HG03442 (cell line): ENCODE results near the gene TMEM117.
"Not testable (repeated sequence)": the region's sequence is repeated elsewhere in the genome, so short reads cannot be mapped to it uniquely, and the experiment has no call there.

Experiments used
- ATAC-seq: cut with Tn5 transposase; IDR thresholded peaks from one replicate; pipeline ENCODE4 v1.9.1; 2021; ENCODE audit warnings: mild to moderate bottlenecking, moderate library complexity; ENCODE audit not compliant: unreplicated experiment

Gene TMEM117

DNA sequence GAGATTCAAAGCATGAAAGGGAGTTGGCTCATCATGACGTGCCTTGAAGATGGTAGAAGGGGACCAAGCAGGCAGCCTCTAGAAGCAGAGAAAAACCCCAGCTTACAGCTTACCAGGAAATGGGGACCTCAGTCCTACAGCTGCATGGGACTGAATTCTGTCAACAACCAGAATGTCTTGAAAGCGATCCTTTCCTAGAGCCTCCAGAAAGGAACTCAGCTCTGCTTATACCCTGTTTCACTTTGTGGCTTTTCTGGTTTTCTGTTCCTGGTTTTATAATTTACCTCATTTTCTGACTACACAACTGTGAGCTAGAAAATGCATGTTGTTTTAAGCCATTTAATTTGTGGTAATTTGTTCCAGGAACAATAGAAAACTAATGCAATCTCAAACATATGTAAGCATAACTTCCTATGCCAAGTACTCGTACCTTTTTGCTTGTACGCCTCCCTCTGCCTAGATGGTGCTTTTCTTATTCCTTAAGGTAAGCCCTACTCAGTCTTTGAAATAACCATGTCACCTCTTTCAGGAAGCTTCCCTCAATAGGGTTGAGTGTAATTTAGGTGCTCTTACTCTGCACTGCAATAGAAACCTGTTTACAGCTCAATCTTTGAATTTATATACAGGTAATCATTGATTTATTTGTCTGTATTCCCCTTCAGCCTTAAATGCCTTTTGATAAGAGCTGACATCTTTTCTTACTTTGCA is 348.8 kb downstream of the TMEM117 start:
- peak; percentile 87 for ATAC-seq

DNA sequence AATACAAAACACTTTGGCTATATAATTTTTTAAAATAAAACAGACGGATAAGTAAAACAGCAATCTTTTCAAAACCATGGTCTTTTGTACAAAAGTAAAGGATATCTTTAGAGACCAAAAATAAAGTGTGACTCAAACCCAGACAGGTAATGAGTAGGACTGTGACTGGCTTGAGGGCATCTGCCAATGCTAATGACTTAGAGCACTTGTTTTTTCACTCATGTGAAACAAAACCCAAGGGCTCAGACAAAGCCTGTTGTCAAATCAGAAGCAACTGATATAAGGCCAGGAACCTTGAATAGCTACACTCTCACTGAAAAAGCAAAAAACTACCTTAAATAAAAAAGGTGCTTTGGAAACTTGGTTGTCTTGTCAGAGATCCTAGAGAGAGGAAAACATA is 357.4 kb downstream of the TMEM117 start:
- peak; percentile 100 for ATAC-seq

DNA sequence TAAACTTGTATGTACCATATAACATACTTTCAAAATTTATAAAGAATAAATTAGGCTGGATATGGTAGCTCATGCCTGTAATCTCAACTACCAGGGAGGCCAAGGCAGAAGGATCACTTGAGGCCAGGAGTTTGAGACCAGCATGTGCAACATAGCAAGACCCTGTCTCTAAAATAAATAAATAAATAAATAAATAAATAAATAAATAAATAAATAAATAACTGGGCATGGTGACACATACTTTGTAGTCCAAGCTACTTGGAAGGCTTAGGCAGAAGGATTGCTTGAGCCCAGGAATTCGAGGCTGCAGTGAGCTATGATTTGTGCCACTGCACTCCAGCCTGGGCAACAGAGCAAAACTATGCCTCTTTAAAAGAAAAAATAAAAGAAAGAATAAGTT is 359.8 kb downstream of the TMEM117 start:
- ATAC-seq = not testable (repeated sequence)

DNA sequence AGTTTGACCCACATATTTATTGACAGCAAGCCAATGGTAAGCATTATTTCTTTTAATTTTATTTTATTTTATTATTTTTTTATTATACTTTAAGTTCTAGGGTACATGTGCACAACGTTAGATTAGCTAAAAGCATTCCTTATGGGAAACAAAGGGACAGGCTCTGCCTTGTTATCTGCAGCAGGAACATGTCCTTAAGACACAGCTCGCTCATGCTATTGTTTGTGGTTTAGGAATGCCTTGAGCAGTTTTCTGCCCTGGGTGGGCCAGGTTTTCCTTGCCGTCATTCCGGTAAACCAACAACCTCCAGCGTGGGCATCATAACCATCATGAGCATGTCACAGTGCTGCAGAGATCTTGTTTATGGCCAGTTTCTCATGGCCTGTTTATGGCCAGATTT is 370.2 kb downstream of the TMEM117 start:
- no peak for ATAC-seq

DNA sequence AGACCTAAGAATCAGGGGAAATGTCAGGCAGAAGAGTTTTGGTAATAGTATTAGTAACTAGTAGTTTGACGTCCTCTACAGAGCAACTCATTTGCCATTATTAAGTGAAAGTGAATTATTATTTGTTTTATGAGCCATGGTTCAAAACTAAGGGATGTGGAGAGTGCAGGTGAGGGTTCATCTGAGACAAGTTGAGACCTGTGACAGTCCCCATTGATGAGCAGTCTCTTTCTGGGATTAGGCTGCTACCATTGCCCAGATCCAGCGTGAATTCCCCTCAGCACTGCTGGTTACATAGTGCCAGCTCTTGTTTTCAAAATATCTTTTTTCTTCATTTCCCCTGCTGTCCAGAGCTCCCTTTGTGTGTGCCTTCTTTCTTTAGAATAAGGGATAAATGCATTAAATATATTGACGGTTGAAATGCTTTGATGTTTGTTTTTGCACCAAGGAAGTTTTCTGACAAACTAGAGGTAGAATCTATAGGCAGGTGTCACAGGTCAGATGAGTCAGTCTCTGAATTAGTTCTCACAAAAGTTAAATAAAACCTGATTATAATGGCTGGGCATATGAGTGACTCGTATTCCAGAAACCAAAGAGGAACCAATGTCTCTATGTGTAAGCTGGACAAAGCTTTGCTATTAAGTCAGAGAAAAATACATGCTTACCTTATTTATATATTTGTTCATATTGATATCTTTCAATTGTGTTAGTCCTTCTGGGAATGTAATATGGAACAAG is 381.4 kb downstream of the TMEM117 start:
- no peak for ATAC-seq

DNA sequence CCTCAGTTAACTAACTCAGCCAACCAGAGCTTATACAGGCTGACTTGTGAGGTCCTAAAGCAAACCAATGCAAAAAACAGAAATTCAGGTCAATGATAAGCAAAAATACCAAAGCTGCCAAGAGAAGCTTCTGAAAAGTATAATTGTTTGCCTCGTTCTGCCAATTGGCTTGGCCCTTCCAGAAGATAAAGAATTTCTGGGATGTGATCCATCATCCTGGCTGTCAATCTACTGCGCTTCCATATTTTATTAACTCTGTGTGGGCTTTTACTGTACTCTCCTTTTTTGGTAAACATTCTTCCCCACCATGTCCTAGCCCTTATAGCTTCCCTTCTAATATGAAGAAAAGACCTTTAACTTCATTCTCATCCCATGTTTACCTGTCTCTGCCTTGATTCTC is 387.9 kb downstream of the TMEM117 start:
- no peak for ATAC-seq

DNA sequence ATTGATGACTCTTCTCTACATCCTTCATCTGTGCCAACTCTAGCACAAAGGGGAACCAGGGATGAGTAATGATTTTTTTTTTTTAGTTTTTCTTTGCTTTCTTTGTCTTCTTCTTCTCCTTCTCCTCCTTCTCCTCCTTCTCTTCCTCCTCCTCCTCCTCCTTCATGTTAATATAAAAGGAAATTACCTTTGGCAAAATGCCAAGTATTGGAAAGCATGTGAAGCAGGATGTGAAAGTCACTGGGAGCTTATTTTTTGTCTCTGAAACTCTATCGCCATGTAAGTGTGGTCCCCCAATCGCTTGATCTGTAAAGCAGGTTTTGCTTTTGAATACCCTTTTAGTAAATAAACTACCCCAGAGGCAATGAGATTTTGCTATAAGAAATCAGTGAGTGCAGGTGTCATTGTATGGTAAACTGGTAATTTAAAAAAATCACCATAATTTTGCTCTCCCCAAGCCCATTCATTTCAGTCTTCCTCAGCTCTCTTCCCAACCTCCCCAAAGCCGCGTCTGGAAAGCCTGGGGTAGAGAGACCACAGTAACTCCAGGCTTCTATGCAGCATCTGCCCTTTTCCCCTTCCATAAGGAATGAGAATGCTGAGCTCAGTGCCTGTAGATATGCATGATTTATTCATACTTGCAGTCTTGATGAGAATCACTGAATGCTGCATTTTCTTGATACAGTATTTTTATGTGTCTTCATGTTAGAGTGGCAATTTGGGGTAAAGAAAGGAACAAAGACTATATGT is 388.7 kb downstream of the TMEM117 start:
- no peak for ATAC-seq

DNA sequence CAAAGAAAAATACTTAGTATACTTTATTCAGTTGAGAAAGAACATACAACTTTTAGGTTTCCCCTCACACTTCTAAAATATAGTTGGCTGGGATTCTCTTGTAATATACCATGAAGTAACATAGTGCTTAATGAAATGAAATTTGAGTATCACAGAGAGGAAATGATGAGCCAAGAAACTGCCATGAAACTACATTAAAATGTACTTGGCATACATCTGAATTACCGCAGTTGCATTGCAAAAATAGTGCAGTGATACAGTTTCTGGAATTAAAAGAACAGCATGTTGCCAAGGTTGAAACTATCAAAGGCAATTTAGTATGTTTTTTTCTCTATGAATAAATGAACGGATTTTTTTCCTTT is 389.2 kb downstream of the TMEM117 start:
- no peak for ATAC-seq

DNA sequence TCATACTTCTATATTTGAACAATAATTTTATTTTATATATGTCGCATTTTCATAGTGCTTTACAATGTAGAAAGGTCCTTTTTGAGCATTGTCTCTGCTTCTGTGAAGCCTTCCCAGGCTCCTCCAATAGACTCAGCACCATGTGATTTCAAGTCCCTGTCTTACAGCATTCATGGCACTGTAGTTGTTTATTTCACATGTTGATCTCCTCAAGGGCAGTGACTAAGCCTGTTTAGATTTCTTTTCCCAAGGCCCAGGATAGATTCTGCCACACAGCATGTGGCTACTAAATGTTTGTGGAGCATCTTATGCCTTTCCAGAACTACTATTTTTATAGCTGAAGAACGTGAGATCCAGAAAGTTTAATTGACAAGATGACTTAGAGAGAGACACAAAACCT is 391.7 kb downstream of the TMEM117 start:
- ATAC-seq = no peak

DNA sequence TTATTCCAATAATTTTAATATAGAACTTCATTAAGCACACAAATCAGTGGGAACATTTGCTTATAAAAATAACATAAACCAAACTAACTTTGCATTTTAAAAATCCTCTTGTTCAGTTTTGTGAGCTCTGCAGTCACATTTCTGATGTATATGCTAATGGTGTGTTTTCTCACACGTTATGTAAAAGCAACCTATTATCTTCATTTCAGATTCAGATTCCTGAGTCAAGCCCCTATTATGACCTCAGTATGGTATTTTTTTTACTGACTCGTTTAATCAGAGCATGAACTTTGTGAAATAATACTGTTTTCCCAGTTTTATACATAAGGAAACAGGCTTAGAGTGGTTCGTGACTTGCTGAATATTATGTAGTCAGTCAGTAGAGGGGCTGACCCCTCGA is 394.0 kb downstream of the TMEM117 start:
- no peak for ATAC-seq

DNA sequence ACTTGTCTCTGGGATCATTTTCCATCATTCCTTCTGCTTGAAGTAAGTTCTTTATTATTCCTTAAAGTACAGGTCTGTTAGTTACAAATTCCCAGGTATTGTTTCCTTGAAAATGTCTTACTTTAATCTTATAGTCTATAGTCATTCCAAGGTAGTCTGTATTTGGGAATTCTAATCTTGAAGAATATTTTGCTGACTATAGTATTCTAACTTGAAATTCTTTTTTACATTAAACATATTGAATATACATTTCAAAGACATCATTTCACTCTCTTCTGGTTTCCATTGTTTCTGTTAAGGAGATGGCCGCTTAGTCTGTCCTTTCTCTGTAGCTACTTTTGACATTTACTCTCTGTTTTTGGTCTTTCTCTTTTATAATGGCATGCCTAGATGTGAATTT is 399.8 kb downstream of the TMEM117 start:
- no peak for ATAC-seq

DNA sequence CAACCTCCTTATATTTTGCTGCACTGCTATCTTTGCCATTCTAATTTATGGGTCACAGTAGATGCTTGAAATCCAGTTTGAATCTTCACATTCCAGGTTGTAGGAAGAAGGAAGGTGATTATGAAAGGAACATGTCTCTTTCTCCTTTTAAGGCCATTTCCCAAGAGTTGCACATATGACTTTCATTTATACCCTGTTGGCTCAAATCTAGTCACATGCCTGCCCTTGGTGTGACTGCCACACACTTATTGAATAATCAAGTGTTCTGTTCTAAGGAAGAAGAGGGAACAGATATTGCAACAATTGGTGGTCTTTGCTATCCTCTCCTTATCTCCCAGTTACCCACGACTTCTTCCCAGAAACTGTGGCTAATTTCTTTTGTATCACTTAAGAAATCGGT is 404.3 kb downstream of the TMEM117 start:
- ATAC-seq = no peak

DNA sequence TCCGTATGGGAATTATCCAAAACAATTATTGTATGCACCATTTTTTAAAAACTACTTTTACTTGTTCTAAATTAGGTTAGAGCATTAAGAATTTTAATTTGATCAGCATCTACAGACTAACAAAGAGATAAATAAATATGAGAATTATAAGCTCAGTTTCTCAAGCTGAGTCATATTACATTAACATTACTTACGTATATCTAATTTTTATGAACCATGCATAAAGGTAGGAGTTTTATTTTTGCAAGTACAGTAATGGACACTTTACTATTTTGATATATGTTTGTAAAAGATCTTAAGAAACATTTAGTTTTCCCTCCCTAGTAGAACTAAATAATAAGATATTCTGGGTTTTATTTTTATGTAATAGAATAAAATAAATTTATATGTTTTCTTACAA is 410.1 kb downstream of the TMEM117 start:
- no peak for ATAC-seq

DNA sequence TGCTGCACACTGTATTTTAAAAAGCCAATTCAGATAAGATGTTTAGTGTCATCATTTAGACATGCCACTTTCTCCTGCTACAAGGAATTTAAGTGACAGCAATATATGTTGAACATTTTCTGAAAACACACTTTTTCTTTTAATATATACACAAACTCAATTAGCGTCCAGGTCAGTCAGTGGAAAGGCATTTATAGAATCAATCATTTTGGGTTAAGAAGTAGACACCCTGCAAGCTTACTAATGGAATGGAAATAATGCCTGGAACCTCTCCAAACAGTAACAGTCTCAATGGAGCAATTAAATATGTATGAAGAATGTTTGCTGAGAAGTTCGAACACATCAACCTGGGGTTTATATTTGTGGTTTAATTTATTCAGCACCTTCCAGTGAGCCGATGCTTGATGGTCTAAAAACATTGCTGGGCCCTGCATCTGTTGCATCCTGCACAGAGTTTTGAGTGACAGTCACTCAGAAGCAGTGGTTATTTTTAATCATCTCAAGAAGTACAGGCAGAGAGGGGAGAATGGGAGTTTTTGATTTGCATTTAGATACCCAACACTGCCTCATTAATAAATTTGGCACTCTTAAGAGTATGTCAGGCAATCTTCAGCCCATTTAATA is 410.7 kb downstream of the TMEM117 start:
- no peak for ATAC-seq

DNA sequence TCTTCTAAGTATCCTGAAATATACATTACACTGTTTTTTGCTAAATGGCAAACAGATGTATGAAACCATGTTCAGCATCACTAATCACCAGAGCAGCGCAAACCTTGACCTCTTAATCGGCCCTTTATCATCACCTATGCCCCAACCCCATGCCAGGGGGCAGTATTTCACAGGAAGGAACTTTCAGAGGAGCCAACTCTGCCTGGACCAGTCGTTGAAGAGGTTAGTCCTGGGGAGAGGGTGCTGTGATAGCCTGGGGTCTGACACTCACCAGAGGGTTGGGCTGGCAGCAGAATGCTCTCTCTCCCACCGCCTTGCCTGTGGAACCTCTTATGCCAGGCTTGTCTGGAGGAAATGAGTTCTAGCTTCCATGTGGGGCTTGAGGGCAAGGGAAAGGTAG is 411.7 kb downstream of the TMEM117 start:
- no peak for ATAC-seq

DNA sequence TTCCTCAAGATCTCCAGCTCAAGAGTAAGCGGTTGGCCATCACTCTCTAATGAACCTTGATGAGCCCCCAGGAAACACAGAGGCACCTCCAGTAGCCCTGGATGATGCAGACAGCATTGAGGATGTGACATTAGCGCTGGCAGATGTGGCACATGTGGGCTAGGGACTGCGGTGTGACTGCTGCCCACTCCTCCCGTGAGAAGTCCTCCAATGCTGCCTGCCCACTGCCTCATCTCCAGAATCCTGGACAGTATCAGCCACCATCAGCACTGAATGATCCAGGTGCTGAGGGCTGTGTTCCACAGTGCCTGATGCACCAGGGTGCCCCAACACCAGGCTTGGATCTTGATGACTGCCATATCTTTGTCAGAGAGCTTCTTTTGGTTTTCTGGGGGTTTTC is 412.6 kb downstream of the TMEM117 start:
- ATAC-seq = no peak

DNA sequence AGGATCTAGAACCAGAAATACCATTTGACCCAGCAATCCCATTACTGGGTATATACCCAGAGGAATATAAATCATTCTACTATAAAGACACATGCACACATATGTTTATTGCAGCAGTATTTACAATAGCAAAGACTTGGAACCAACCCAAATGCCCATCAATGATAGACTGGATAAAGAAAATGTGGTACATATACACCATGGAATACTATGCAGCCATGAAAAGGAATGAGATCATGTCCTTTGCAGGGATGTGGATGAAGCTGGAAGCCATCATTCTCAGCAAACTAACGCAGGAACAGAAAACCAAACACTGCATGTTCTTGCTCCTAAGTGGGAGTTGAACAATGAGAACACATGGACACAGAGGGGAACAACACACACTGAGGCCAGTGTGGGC is 414.6 kb downstream of the TMEM117 start:
- not testable (repeated sequence) for ATAC-seq

DNA sequence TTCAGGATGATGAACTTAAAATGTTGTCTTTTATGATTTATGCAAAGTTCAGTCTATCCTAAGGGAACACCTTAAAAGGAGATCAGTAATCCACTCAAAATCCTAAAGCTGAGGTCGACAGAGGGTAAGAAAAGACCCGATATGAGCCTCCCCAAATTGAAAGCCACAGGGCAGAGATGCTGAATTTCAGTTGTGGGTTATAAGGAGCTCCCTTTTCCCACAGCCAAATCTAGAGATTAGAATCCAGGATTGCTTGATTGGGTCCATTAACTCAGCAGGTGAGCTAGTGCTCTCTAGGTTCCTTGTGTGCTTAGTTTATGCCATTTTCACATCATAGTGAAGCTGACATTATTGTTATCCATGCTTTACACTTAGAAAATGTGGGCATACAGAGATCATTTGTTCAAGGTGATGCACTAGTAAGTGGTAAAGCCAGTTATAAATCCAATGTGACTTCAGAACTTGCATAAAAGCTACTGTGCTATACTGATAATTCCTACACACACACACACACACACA is 417.5 kb downstream of the TMEM117 start:
- no peak for ATAC-seq

DNA sequence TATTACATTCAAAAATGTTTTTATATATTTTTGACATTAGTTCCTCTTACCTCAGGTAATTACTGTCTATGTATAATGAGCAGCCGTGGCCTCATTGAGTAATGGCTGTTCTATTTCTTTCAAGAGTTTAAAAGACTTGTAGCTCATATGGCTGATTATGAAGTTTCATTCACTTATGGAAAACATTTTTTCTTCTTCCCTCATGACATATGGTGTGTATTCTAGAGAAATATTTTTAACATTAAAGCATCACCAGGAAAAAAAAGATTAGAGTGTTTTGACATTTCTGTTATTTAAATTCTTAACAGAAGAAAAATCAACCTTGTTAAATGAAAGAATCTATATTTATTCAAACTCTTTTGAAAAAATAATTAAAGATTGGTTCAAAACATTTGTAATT is 422.4 kb downstream of the TMEM117 start:
- ATAC-seq = no peak

DNA sequence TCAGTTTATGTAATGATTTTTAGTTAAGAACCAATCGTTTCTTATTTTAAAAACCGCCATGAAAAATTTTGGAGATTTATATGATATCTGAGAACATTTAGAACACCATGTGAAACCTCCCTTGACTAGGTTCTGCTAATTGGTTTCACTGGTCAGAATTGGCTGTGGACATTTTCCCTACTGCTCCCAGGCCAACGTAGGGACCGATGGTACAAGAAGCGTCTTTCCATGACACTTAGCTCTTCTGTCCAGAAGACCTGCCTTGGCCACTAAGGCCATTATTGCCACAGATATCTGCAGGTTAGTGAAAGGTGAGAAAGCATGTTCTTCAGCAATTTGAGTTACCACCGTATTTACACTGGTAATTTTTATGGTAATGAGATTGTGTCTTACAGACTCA is 424.0 kb downstream of the TMEM117 start:
- no peak for ATAC-seq

DNA sequence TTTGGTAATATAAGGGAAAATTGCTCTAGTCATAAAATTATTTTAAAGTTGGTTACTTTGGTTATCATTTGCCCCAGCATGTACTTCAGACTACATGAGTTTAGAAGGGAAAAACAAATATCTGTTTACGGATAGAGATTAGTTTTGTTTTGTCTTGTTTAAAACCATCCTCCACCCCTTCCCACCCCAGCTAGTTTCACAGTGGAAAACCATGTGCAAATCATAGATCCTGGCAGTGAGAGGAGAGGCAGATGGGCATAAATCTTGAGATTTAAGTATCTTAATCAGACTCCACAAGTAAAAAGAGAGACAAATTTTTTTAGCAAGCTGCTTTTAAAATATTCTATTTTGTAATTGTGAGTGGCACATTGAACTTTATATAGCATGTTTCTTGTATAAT is 424.7 kb downstream of the TMEM117 start:
- no peak for ATAC-seq
